SK-N-SH (cell line): ENCODE measurements around the gene ZNF622.

Experiments
- MAX ChIP-seq: IDR thresholded peaks from 2 replicates; pipeline ENCODE4 v1.4.0; 2012; ENCODE audit warnings: low read depth
- NFIC ChIP-seq: IDR thresholded peaks from 2 replicates; pipeline ENCODE4 v1.4.0; 2012; ENCODE audit warnings: borderline replicate concordance

GRCh38 chr5:16502866-16503265 is 37.3 kb upstream of the ZNF622 start:
- TF ChIP-seq NFIC = no peak
- no peak for TF ChIP-seq MAX
